Lower lobe of right lung (tissue), 2 donors: Measurements from ENCODE around the gene PROCA1. TPM values are rescaled to one million over a fixed set of nuclear protein-coding genes. Genes with fewer than 3 reads are reported as not detected.
A peak's percentile ranks its signal among the peaks of the same experiment; 100 is the strongest.

Source experiments
- ATAC-seq, 2 donors: fragments of 200-7000 bp; cut with Tn5 transposase; one replicate each; pipeline ENCODE4 v1.9.1; 2020 to 2022; ENCODE audit warnings: mild to moderate bottlenecking in 2 of 2, moderate library complexity in 2 of 2
- DNase-seq: peaks from one replicate; pipeline ENCODE4 v3.0.0-alpha.2; 2020
- H3K27ac ChIP-seq: fragments of 200-600 bp; one replicate; pipeline ENCODE4 v1.8.0; 2022
- H3K27me3 ChIP-seq: fragments of 200-600 bp; one replicate; pipeline ENCODE4 v1.8.0; 2022; ENCODE audit warnings: low read depth
- H3K36me3 ChIP-seq: fragments of 200-600 bp; one replicate; pipeline ENCODE4 v1.8.0; 2022; ENCODE audit warnings: mild to moderate bottlenecking
- H3K4me1 ChIP-seq: fragments of 200-600 bp; one replicate; pipeline ENCODE4 v1.8.0; 2022
- H3K4me3 ChIP-seq: fragments of 200-600 bp; one replicate; pipeline ENCODE4 v1.8.0; 2022; ENCODE audit warnings: mild to moderate bottlenecking
- H3K9me3 ChIP-seq: fragments of 200-600 bp; one replicate; pipeline ENCODE4 v1.8.0; 2022
- CTCF ChIP-seq: fragments of 200-600 bp; IDR thresholded peaks from one replicate; pipeline ENCODE4 v1.8.0; 2022; ENCODE audit warnings: antibody characterized with exemption, mild to moderate bottlenecking
- intact Hi-C: fragments of 100-400 bp; cut with DNase I; formaldehyde crosslinking; loops from one replicate; pipeline ENCODE4 v1.11.0; 2022
- total RNA-seq: library from RNA; stranded (reverse); fragmentation: NEBNext Ultra II Directional; extraction: Animal tissue kit (Norgen Biotek cat#: 25700); gene quantifications from one replicate; pipeline ENCODE4 v1.2.1, GENCODE V29; 2021
- donor health status: DM: no; HTN: yes; CAD: no; lungs with severe emphysema.

Gene PROCA1
- total RNA-seq, 1 donor from 2014 or later: 4.4 TPM

GRCh38 chr17:28714281-28714680 is 2.6 kb upstream of the PROCA1 start:
- DNase-seq: no peak
- Histone ChIP-seq H3K9me3 (no peaks in the 10 kb centered on the region), H3K4me1 (peaks cover 41% of the 10 kb centered on the region), H3K4me3 (no peak overlapping the region), H3K27me3 (no peaks in the 10 kb centered on the region), H3K27ac (no peak overlapping the region), H3K36me3 (peaks cover 24% of the 10 kb centered on the region)
- intact Hi-C loops: no loop called here
- TF ChIP-seq CTCF: no peak
- no peak for ATAC-seq

- Histone ChIP-seq H3K36me3 (peaks cover 24% of the 10 kb centered on the region), H3K27ac (no peak overlapping the region), H3K27me3 (no peaks in the 10 kb centered on the region), H3K9me3 (no peaks in the 10 kb centered on the region), H3K4me1 (peaks cover 28% of the 10 kb centered on the region), H3K4me3 (no peak overlapping the region)
- DNase-seq: no peak
- TF ChIP-seq CTCF: no peak
- intact Hi-C loops: no loop called here
- ATAC-seq: no peak
Observed at GRCh38 chr17:28712705-28713415, 1.2 kb upstream of the PROCA1 start.

- ATAC-seq (peak; percentile 38 to 42), DNase-seq (peak; percentile 82)
Observed at GRCh38 chr17:28712032-28712704, 480 bp upstream of the PROCA1 start.

GRCh38 chr17:28710861-28711722 is 596 bp downstream of the PROCA1 start:
- H3K4me1 ChIP-seq: peaks cover 13% of the 10 kb centered on the region
- peak overlapping the region; percentile 85 for H3K4me3 ChIP-seq
- H3K27ac ChIP-seq: peak overlapping the region; percentile 88
- DNase-seq: peak; percentile 92
- intact Hi-C loops: no loop called here
- no peaks in the 10 kb centered on the region for H3K9me3 ChIP-seq
- no peaks in the 10 kb centered on the region for H3K27me3 ChIP-seq
- no peak for TF ChIP-seq CTCF
- peak; percentile 96 to 97 for ATAC-seq
- peaks cover 25% of the 10 kb centered on the region for H3K36me3 ChIP-seq

More at GRCh38 chr17:28712032-28712704, 480 bp upstream of the PROCA1 start:
- Histone ChIP-seq H3K36me3 (peaks cover 24% of the 10 kb centered on the region), H3K4me3 (peak overlapping the region; percentile 85), H3K27ac (peak overlapping the region; percentile 88), H3K4me1 (peaks cover 23% of the 10 kb centered on the region), H3K27me3 (no peaks in the 10 kb centered on the region), H3K9me3 (no peaks in the 10 kb centered on the region)
- no peak for TF ChIP-seq CTCF
- intact Hi-C loops: no loop called here

GRCh38 chr17:28707339-28707720 is 4.4 kb downstream of the PROCA1 start:
- Histone ChIP-seq H3K9me3 (no peaks in the 10 kb centered on the region), H3K4me1 (peaks cover 9% of the 10 kb centered on the region), H3K36me3 (peaks cover 25% of the 10 kb centered on the region), H3K27ac (no peak overlapping the region), H3K4me3 (no peak overlapping the region), H3K27me3 (no peaks in the 10 kb centered on the region)
- ATAC-seq (no peak), DNase-seq (no peak)
- intact Hi-C loops: no loop called here
- no peak for TF ChIP-seq CTCF
